GM12892 (cell line): Measurements from ENCODE around the gene A1CF.

Experiments
- POLR2A ChIP-seq: IDR thresholded peaks from 2 replicates; pipeline ENCODE4 v1.6.1; 2011; ENCODE audit warnings: low read depth, low read length, control low read depth
- POLR2AphosphoS5 ChIP-seq: IDR thresholded peaks from 2 replicates; pipeline ENCODE4 v1.6.1; 2011; ENCODE audit warnings: low read depth, low read length, control low read depth
- TAF1 ChIP-seq: IDR thresholded peaks from 2 replicates; pipeline ENCODE4 v1.6.1; 2011; ENCODE audit warnings: low read depth, mild to moderate bottlenecking, control low read depth, low read length, borderline replicate concordance

- TF ChIP-seq POLR2A (no peak), POLR2AphosphoS5 (no peak), TAF1 (no peak)
These were observed 1.8 kb downstream of the A1CF start for GRCh38 chr10:50883629-50884028.
